AG04450 (cell line): Measurements from ENCODE around the gene PRKCZ. TPM values are rescaled to one million over a fixed set of nuclear protein-coding genes. Genes with fewer than 3 reads are reported as not detected.

Source experiments
- CTCF ChIA-PET: fragments of 300-600, 350-600 bp; formaldehyde crosslinking; extraction: SDS; loops from one replicate; lab custom pipeline; 2022; ENCODE audit warnings: antibody characterized with exemption, inconsistent platforms; lab: Charles Lee
- POLR2A ChIA-PET: fragments of 350-600 bp; formaldehyde crosslinking; extraction: SDS; loops from one replicate; lab custom pipeline; 2021; ENCODE audit warnings: antibody characterized with exemption, inconsistent platforms; lab: Yijun Ruan, JAX
- DNase-seq: peaks from one replicate; pipeline ENCODE4 v3.0.0-alpha.2; 2011; ENCODE audit warnings: low read depth, low spot score
- H3K27ac ChIP-seq: one replicate; pipeline ENCODE4 v1.5.1; 2012; ENCODE audit warnings: low read depth, low read length, control low read depth
- H3K27me3 ChIP-seq: one replicate; pipeline ENCODE4 v1.6.0; 2012; ENCODE audit warnings: low read length; ENCODE audit not compliant: control insufficient read depth, insufficient read depth
- H3K4me3 ChIP-seq: 2 replicates; pipeline ENCODE4 v1.5.1; 2011; ENCODE audit warnings: mild to moderate bottlenecking, low read depth, low read length, control low read depth
- H3K9me3 ChIP-seq: 2 replicates; pipeline ENCODE4 v1.5.1; 2012; ENCODE audit warnings: low read length; ENCODE audit not compliant: control insufficient read depth, insufficient read depth
- CTCF ChIP-seq: IDR thresholded peaks from 2 replicates; pipeline ENCODE4 v1.5.1; 2011; ENCODE audit warnings: low read depth, low read length, control low read depth, inconsistent platforms
- polyA plus RNA-seq: library from polyadenylated mRNA; depleted of rRNA; stranded (reverse); fragments of >200 nt; gene quantifications from 2 replicates; pipeline ENCODE4 v1.2.3, GENCODE V29; 2011

PRKCZ gene
- polyA plus RNA-seq, 1 experiment = 3.0 TPM

GRCh38 chr1:2047749-2048729, 2.2 kb upstream of the PRKCZ start:
- no peak overlapping the region for H3K4me3 ChIP-seq
- DNase-seq = no peak
- TF ChIP-seq CTCF = no peak
- POLR2A ChIA-PET = no interaction called here
- H3K27me3 ChIP-seq = peaks cover 52% of the 10 kb centered on the region
- CTCF ChIA-PET = interaction anchor here (0.7 kb wide), 1 partner anchor 87 kb away, joined by 3 read pairs; no protein-coding TSS in a partner anchor
- no peak overlapping the region for H3K27ac ChIP-seq
- H3K9me3 ChIP-seq = peaks cover 7% of the 10 kb centered on the region; the same call in 1 of the 2 replicates

DNA sequence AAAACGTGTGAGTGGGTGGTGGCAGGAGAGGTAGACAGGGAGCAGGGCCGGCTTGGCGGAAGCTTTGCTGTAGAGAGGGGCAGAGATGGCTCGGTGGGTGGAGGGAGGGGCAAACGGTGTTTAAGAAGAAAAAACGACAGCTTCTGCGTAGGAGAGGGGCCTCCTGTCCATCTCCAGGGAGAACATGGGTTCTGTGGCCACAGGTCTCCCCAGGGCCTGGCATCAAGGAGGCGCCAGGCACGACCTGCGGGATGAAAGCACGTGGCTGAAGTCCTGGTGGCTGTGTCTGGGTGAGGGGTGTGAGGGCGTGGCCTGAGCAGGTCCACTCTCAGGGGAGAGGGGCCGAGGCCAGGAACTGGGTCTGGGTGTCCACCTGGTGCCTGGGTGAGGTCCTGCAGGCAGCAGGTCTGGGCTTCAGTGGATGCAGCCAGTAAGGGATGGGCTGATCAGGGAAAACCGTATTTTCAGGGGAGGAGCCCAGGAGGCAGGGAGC, 940 bp upstream of the PRKCZ start:
- Histone ChIP-seq H3K27ac (no peak overlapping the region), H3K9me3 (peaks cover 7% of the 10 kb centered on the region; the same call in 1 of the 2 replicates), H3K4me3 (no peak overlapping the region), H3K27me3 (peaks cover 52% of the 10 kb centered on the region)
- POLR2A ChIA-PET = no interaction called here
- no peak for DNase-seq
- 0 out of 2 replicates have a peak, but pooled peaks have one; percentile 12 for TF ChIP-seq CTCF
- CTCF ChIA-PET = interaction anchor here (0.7 kb wide), 1 partner anchor 88 kb away, joined by 3 read pairs; no protein-coding TSS in a partner anchor

- Histone ChIP-seq H3K4me3 (no peak overlapping the region), H3K27me3 (peaks cover 52% of the 10 kb centered on the region), H3K27ac (no peak overlapping the region), H3K9me3 (peaks cover 7% of the 10 kb centered on the region; the same call in 1 of the 2 replicates)
- POLR2A ChIA-PET = no interaction called here
- no peak for TF ChIP-seq CTCF
- no peak for DNase-seq
- CTCF ChIA-PET = no interaction called here
Observed at GRCh38 chr1:2050461-2050792, 216 bp downstream of the PRKCZ start.

GRCh38 chr1:2050793-2051682, 827 bp downstream of the PRKCZ start:
- POLR2A ChIA-PET = no interaction called here
- Histone ChIP-seq H3K27ac (no peak overlapping the region), H3K9me3 (peaks cover 7% of the 10 kb centered on the region; the same call in 1 of the 2 replicates), H3K27me3 (peaks cover 47% of the 10 kb centered on the region), H3K4me3 (no peak overlapping the region)
- no peak for TF ChIP-seq CTCF
- CTCF ChIA-PET = no interaction called here
- DNase-seq = no peak
